Activated T-helper 2 cell treated with anti-CD3 and anti-CD28 coated beads, Interferon-gamma antibody, Interleukin-2, Interleukin-4, amounts not matched to agents 10 μg/mL and 5 μg/mL and 100 μg/mL, durations not matched to agents 14 hours and 24 hours and 36 hours (primary cell): ENCODE results near the gene KIAA0513. TPM values are rescaled to one million over a fixed set of nuclear protein-coding genes. Genes with fewer than 3 reads are reported as not detected.

Source experiments
- DNase-seq: peaks from one replicate; pipeline ENCODE4 v3.0.0; 2021; ENCODE audit warnings: low spot score
- H3K27ac Mint-ChIP-seq: one replicate; pipeline ENCODE4 v1.8.0; 2021; ENCODE audit warnings: mixed read lengths
- H3K27me3 Mint-ChIP-seq: one replicate; pipeline ENCODE4 v1.8.0; 2021; ENCODE audit warnings: low read depth, mixed read lengths
- H3K36me3 Mint-ChIP-seq: one replicate; pipeline ENCODE4 v1.8.0; 2021; ENCODE audit warnings: low read depth, mixed read lengths
- H3K4me1 Mint-ChIP-seq: one replicate; pipeline ENCODE4 v1.8.0; 2021; ENCODE audit warnings: low read depth, mixed read lengths
- H3K4me3 Mint-ChIP-seq: one replicate; pipeline ENCODE4 v1.8.0; 2021; ENCODE audit warnings: low read depth, mild to moderate bottlenecking, moderate library complexity, mixed read lengths
- H3K9me3 Mint-ChIP-seq: one replicate; pipeline ENCODE4 v1.8.0; 2021; ENCODE audit warnings: mixed read lengths
- intact Hi-C: fragments of 100-400 bp; cut with micrococcal nuclease; formaldehyde crosslinking; loops from one replicate; pipeline ENCODE4 v1.15.1; 2023
- total RNA-seq: library from RNA; stranded (reverse); gene quantifications from 2 replicates; pipeline ENCODE4 v1.2.3, GENCODE V29; 2022

KIAA0513 gene
- total RNA-seq, 1 donor from 2014 or later: 13.6 TPM

GRCh38 chr16:85008271-85008670, 19.3 kb upstream of the KIAA0513 start:
- Mint-ChIP-seq H3K4me3 (no peak overlapping the region), H3K4me1 (peaks cover 35% of the 10 kb centered on the region), H3K9me3 (no peaks in the 10 kb centered on the region), H3K36me3 (peaks cover 13% of the 10 kb centered on the region), H3K27ac (no peak overlapping the region), H3K27me3 (no peaks in the 10 kb centered on the region)
- intact Hi-C loops: no loop called here
- no peak for DNase-seq

- Mint-ChIP-seq H3K27ac (peak overlapping the region; percentile 78), H3K36me3 (peaks cover 8% of the 10 kb centered on the region), H3K9me3 (no peaks in the 10 kb centered on the region), H3K4me1 (peaks cover 18% of the 10 kb centered on the region), H3K27me3 (no peaks in the 10 kb centered on the region), H3K4me3 (peak overlapping the region; percentile 90)
- DNase-seq: no peak
- intact Hi-C loops: loop anchor here (5.0 kb wide), 1 partner anchor 77 kb away; no protein-coding TSS in a partner anchor
These were observed 17.1 kb upstream of the KIAA0513 start for GRCh38 chr16:85010446-85010930.

GRCh38 chr16:85010931-85011845, 16.4 kb upstream of the KIAA0513 start, which contains the start of gene ZDHHC7:
Gene ZDHHC7, minus strand, starts transcription at chr16:85011535. Its CDS starts 20,917 bp downstream, at chr16:84990618.
- H3K9me3 Mint-ChIP-seq: no peaks in the 10 kb centered on the region
- no peaks in the 10 kb centered on the region for H3K27me3 Mint-ChIP-seq
- intact Hi-C loops: loop anchor here (1.0 to 5.0 kb wide), 2 partner anchors 18 to 76 kb away; no protein-coding TSS in a partner anchor
- H3K36me3 Mint-ChIP-seq: peaks cover 8% of the 10 kb centered on the region
- H3K4me1 Mint-ChIP-seq: peaks cover 17% of the 10 kb centered on the region
- H3K4me3 Mint-ChIP-seq: peak within 1 kb of the TSS; percentile 97
- DNase-seq: peak; percentile 78
- peak within 1 kb of the TSS; percentile 98 for H3K27ac Mint-ChIP-seq

- intact Hi-C loops: loop anchor here (1.0 to 5.0 kb wide), 2 partner anchors 17 to 75 kb away; no protein-coding TSS in a partner anchor
- H3K4me3 Mint-ChIP-seq: peak overlapping the region; percentile 97
- no peak for DNase-seq
These were observed 15.7 kb upstream of the KIAA0513 start for GRCh38 chr16:85011846-85012284.

GRCh38 chr16:85014311-85014710, 13.3 kb upstream of the KIAA0513 start:
- Mint-ChIP-seq H3K9me3 (no peaks in the 10 kb centered on the region), H3K36me3 (peaks cover 2% of the 10 kb centered on the region), H3K4me1 (peaks cover 20% of the 10 kb centered on the region), H3K27ac (no peak overlapping the region), H3K27me3 (peaks cover 2% of the 10 kb centered on the region), H3K4me3 (no peak overlapping the region)
- DNase-seq: no peak
- intact Hi-C loops: loop anchor here (5.0 kb wide), 1 partner anchor 73 kb away; no protein-coding TSS in a partner anchor

More at GRCh38 chr16:85011846-85012284, 15.7 kb upstream of the KIAA0513 start:
- Mint-ChIP-seq H3K36me3 (peaks cover 6% of the 10 kb centered on the region), H3K27me3 (no peaks in the 10 kb centered on the region), H3K4me1 (peaks cover 20% of the 10 kb centered on the region), H3K9me3 (no peaks in the 10 kb centered on the region), H3K27ac (peak overlapping the region; percentile 98)

GRCh38 chr16:85015481-85016187, 12.0 kb upstream of the KIAA0513 start:
- Mint-ChIP-seq H3K27ac (no peak overlapping the region), H3K27me3 (peaks cover 12% of the 10 kb centered on the region), H3K4me1 (peaks cover 11% of the 10 kb centered on the region), H3K4me3 (no peak overlapping the region), H3K36me3 (no peaks in the 10 kb centered on the region), H3K9me3 (no peaks in the 10 kb centered on the region)
- DNase-seq: no peak
- intact Hi-C loops: loop anchor here (2.0 kb wide), 1 partner anchor 39 kb away; no protein-coding TSS in a partner anchor

- Mint-ChIP-seq H3K4me1 (peaks cover 9% of the 10 kb centered on the region), H3K9me3 (no peaks in the 10 kb centered on the region), H3K27me3 (peaks cover 13% of the 10 kb centered on the region), H3K36me3 (no peaks in the 10 kb centered on the region), H3K27ac (peak overlapping the region; percentile 30), H3K4me3 (no peak overlapping the region)
- no peak for DNase-seq
- intact Hi-C loops: loop anchor here (2.0 kb wide), 1 partner anchor 38 kb away; no protein-coding TSS in a partner anchor
These were observed 10.4 kb upstream of the KIAA0513 start for GRCh38 chr16:85017151-85017550.

- Mint-ChIP-seq H3K4me3 (no peak overlapping the region), H3K27ac (no peak overlapping the region), H3K4me1 (peaks cover 9% of the 10 kb centered on the region), H3K9me3 (no peaks in the 10 kb centered on the region), H3K27me3 (peaks cover 13% of the 10 kb centered on the region), H3K36me3 (no peaks in the 10 kb centered on the region)
- DNase-seq: no peak
- intact Hi-C loops: loop anchor here (2.0 kb wide), 1 partner anchor 37 kb away; no protein-coding TSS in a partner anchor
These were observed 10.0 kb upstream of the KIAA0513 start for GRCh38 chr16:85017633-85018032.

- no peak overlapping the region for H3K27ac Mint-ChIP-seq
- no peaks in the 10 kb centered on the region for H3K36me3 Mint-ChIP-seq
- no peak overlapping the region for H3K4me3 Mint-ChIP-seq
- H3K27me3 Mint-ChIP-seq: peaks cover 13% of the 10 kb centered on the region
- intact Hi-C loops: no loop called here
- H3K9me3 Mint-ChIP-seq: no peaks in the 10 kb centered on the region
- peaks cover 9% of the 10 kb centered on the region for H3K4me1 Mint-ChIP-seq
- no peak for DNase-seq
These were observed 8.9 kb upstream of the KIAA0513 start for GRCh38 chr16:85018529-85019236.

GRCh38 chr16:85019659-85020245, 7.8 kb upstream of the KIAA0513 start:
- intact Hi-C loops: no loop called here
- H3K9me3 Mint-ChIP-seq: no peaks in the 10 kb centered on the region
- peaks cover 13% of the 10 kb centered on the region for H3K27me3 Mint-ChIP-seq
- H3K27ac Mint-ChIP-seq: no peak overlapping the region
- H3K4me3 Mint-ChIP-seq: no peak overlapping the region
- no peak for DNase-seq
- H3K36me3 Mint-ChIP-seq: no peaks in the 10 kb centered on the region
- peaks cover 9% of the 10 kb centered on the region for H3K4me1 Mint-ChIP-seq

GRCh38 chr16:85025781-85026653, 1.6 kb upstream of the KIAA0513 start:
- no peaks in the 10 kb centered on the region for H3K9me3 Mint-ChIP-seq
- peaks cover 30% of the 10 kb centered on the region for H3K4me1 Mint-ChIP-seq
- intact Hi-C loops: loop anchor here (5.0 kb wide), 1 partner anchor 409 kb away; the partner anchor contains the start of gene COTL1
- no peak overlapping the region for H3K27ac Mint-ChIP-seq
- no peaks in the 10 kb centered on the region for H3K36me3 Mint-ChIP-seq
- H3K27me3 Mint-ChIP-seq: peaks cover 2% of the 10 kb centered on the region
- no peak for DNase-seq
- H3K4me3 Mint-ChIP-seq: peak overlapping the region; percentile 70
